ENCODE data around the gene ABCC3.

GRCh38 chr17:50620237-50620636 lies 14.4 kb upstream of the ABCC3 start:
- TF ChIP-seq CTCF (IDR thresholded peaks at IDR 0.05; ENCODE audit: low read depth, low read length, poor library complexity, severe bottlenecking) (no peak), EZH2phosphoT487 (IDR thresholded peaks at IDR 0.05; ENCODE audit: borderline replicate concordance, low read length) (no peak)

Measured in DOHH2 (cell line).